K562 (cell line): ENCODE measurements around the gene GJA5. TPM values are rescaled to one million over a fixed set of nuclear protein-coding genes. Genes with fewer than 3 reads are reported as not detected.
A peak's percentile ranks its signal among the peaks of the same experiment; 100 is the strongest.

ENCODE experiments used
- ATAC-seq: fragments of 200-7000 bp; cut with Tn5 transposase; 3 replicates; pipeline ENCODE4 v1.9.1; 2020; ENCODE audit warnings: moderate library complexity
- BruUV-seq: library from RNA; stranded (reverse); fragments of 400-500 nt; replicated peaks from 2 replicates; lab custom pipeline; 2021; lab: Mats Ljungman, UMichigan
- CTCF ChIA-PET: fragments of 300-600 bp; formaldehyde crosslinking; extraction: SDS; loops from one replicate; lab custom pipeline; 2021; ENCODE audit warnings: low intra/inter-chr PET ratio; lab: Yijun Ruan, JAX
- POLR2A ChIA-PET: fragments of 300-600, 350-650 bp; sonication (Branson Sonifier 250); formaldehyde crosslinking; extraction: SDS; loops from one replicate; lab custom pipeline; 2021; ENCODE audit warnings: antibody characterized with exemption, inconsistent platforms; lab: Yijun Ruan, JAX
- DNase-seq, 4 experiments: peaks; one replicate each; pipeline versions ENCODE4 v3.0.0 to v3.0.0-alpha.2; 2011 to 2018; ENCODE audit warnings: low spot score in 3 of 4, mixed read lengths in 3 of 4; ENCODE audit errors: extremely low read depth in 1 of 4
- FAIRE-seq: peaks from 2 replicates; lab custom pipeline; 2011; peaks lifted over from hg19 to GRCh38; lab: Jason Lieb, UNC
- H2AFZ ChIP-seq: 2 replicates; pipeline ENCODE4 v1.6.0; 2011; ENCODE audit warnings: low read depth, low read length, control low read depth, inconsistent platforms
- H3K27ac ChIP-seq: fragments of 200-600 bp; 3 replicates; pipeline ENCODE4 v1.8.0; 2011; ENCODE audit warnings: low read depth, mild to moderate bottlenecking, control low read depth, inconsistent platforms, low read length, moderate library complexity, mixed read lengths; ENCODE audit errors: extremely low read depth
- H3K27me3 ChIP-seq, 2 experiments: fragments of 300-600 bp in 1 of 2; 2 replicates in 1 of 2; 3 replicates in 1 of 2; pipeline versions ENCODE4 v1.6.0 to v1.8.0; 2011; ENCODE audit warnings: inconsistent platforms in 2 of 2, low read length in 2 of 2, mild to moderate bottlenecking in 1 of 2, mixed read lengths in 1 of 2, moderate library complexity in 1 of 2; ENCODE audit not compliant: control insufficient read depth in 2 of 2, insufficient read depth in 2 of 2
- H3K36me3 ChIP-seq: fragments of 300-600 bp; 3 replicates; pipeline ENCODE4 v1.8.0; 2011; ENCODE audit warnings: mild to moderate bottlenecking, low read length, inconsistent platforms; ENCODE audit not compliant: control insufficient read depth, insufficient read depth
- H3K4me1 ChIP-seq, 2 experiments: fragments of 200-600 bp in 1 of 2; replicated peaks in 1 of 2; 2 replicates in 1 of 2; 3 replicates in 1 of 2; pipeline versions ENCODE4 v1.5.1 to v1.8.0; 2011; ENCODE audit warnings: inconsistent platforms in 2 of 2, low read length in 2 of 2, mild to moderate bottlenecking in 1 of 2, mixed read lengths in 1 of 2, moderate library complexity in 1 of 2; ENCODE audit not compliant: control insufficient read depth in 2 of 2, insufficient read depth in 2 of 2
- H3K4me2 ChIP-seq: 2 replicates; pipeline ENCODE4 v1.6.1; 2011; ENCODE audit warnings: low read length, control low read depth, inconsistent platforms, mixed read lengths; ENCODE audit not compliant: insufficient read depth
- H3K4me3 ChIP-seq: fragments of 200-600 bp; sonication (generic), shearing (Covaris generic); 2 replicates; pipeline ENCODE4 v1.5.1; 2016; ENCODE audit warnings: control low read depth, inconsistent platforms
- H3K79me2 ChIP-seq: fragments of 200-600 bp; 3 replicates; pipeline ENCODE4 v1.8.0; 2011; ENCODE audit warnings: low read length, inconsistent platforms; ENCODE audit not compliant: control insufficient read depth, insufficient read depth
- H3K9ac ChIP-seq, 2 experiments: 2 replicates each; pipeline versions ENCODE4 v1.6.0 to v1.6.1; 2011; ENCODE audit warnings: low read depth in 2 of 2, low read length in 2 of 2, control low read depth in 1 of 2, inconsistent platforms in 1 of 2, mild to moderate bottlenecking in 1 of 2, mixed read lengths in 1 of 2; ENCODE audit not compliant: insufficient read depth in 1 of 2
- H3K9me1 ChIP-seq: one replicate; pipeline ENCODE4 v1.6.0; 2011; ENCODE audit warnings: inconsistent platforms, mild to moderate bottlenecking, low read length, moderate library complexity; ENCODE audit not compliant: control insufficient read depth, insufficient read depth
- H3K9me3 ChIP-seq: replicated peaks from 2 replicates; pipeline ENCODE4 v1.5.1; 2011; ENCODE audit warnings: low read depth, low read length, inconsistent platforms; ENCODE audit not compliant: control insufficient read depth, insufficient read depth
- H4K20me1 ChIP-seq: replicated peaks from 2 replicates; pipeline ENCODE4 v1.6.1; 2011; ENCODE audit warnings: low read length, inconsistent platforms, mixed read lengths; ENCODE audit not compliant: control insufficient read depth, insufficient read depth
- ARID2 ChIP-seq: fragments of 450-650 bp; IDR thresholded peaks from 2 replicates; pipeline ENCODE4 v1.6.1; 2017; ENCODE audit warnings: antibody characterized with exemption, mild to moderate bottlenecking
- CTCF ChIP-seq, 3 experiments: IDR thresholded peaks in 2 of 3; conservative IDR thresholded peaks in 1 of 3; 2 replicates each; pipeline ENCODE4 v1.5.1; 2011 to 2012; ENCODE audit warnings: low read length in 3 of 3, mild to moderate bottlenecking in 3 of 3, control low read depth in 2 of 3, improper control_type of control experiment in 1 of 3, inconsistent platforms in 1 of 3, low read depth in 1 of 3, mixed read lengths in 1 of 3, moderate library complexity in 1 of 3; ENCODE audit not compliant: insufficient read depth in 2 of 3
- HOMEZ ChIP-seq: fragments of 250-450 bp; sonication (Bioruptor Pico); IDR thresholded peaks from 2 replicates; pipeline ENCODE4 v1.4.0; 2020; ENCODE audit warnings: mild to moderate bottlenecking, moderate library complexity
- RAD21 ChIP-seq, 2 experiments: fragments of 250-450 bp in 1 of 2; fragments of 450-650 bp in 1 of 2; sonication (Bioruptor Pico) in 1 of 2; formaldehyde crosslinking in 1 of 2; IDR thresholded peaks in 1 of 2; conservative IDR thresholded peaks in 1 of 2; 2 replicates each; pipeline versions ENCODE4 v1.4.0 to v1.8.0; 2020 to 2022; ENCODE audit warnings: mild to moderate bottlenecking in 2 of 2, moderate library complexity in 1 of 2
- REST ChIP-seq, 2 experiments: fragments of 450-650 bp; formaldehyde crosslinking in 1 of 2; IDR thresholded peaks; 2 replicates each; pipeline versions ENCODE4 v1.4.0 to v1.6.1; 2014 to 2020; ENCODE audit warnings: mild to moderate bottlenecking in 2 of 2, borderline replicate concordance in 1 of 2, low read depth in 1 of 2
- STAG1 ChIP-seq: sonication (generic); formaldehyde crosslinking; IDR thresholded peaks from 2 replicates; pipeline ENCODE4 v1.5.0; 2020; ENCODE audit warnings: missing genetic modification reagents, borderline replicate concordance
- WGBS: fragments of 100-300 bp; shearing (Covaris generic); methylation state at CpG from one replicate; pipeline ENCODE4 v1.1.6; 2016; ENCODE audit warnings: low coverage, mixed read lengths; ENCODE audit not compliant: insufficient coverage; ENCODE audit errors: missing lambda C conversion rate; 5-methylcytosine and 5-hydroxymethylcytosine counted together
- in situ Hi-C: fragments of 300-500 bp; cut with MboI; formaldehyde crosslinking; loops from 4 replicates; pipeline ENCODE4 v1.15.0; 2018; ENCODE audit warnings: inconsistent platforms, mixed read lengths
- intact Hi-C: fragments of 100-400 bp; cut with micrococcal nuclease; formaldehyde crosslinking; loops from 2 replicates; pipeline ENCODE4 v1.14.2; 2022
- polyA plus RNA-seq, 8 experiments: library from polyadenylated mRNA; depleted of rRNA in 4 of 8; stranded (reverse) in 5 of 8; unstranded in 3 of 8; fragments of >200 nt; fragmentation: Nextera tagmentation in 2 of 8; fragmentation: Illumina TruSeq in 1 of 8; extraction: Ambion mirVana in 2 of 8; extraction: Trizol in 1 of 8; gene quantifications; 2 replicates each; pipeline versions ENCODE4 v1.2.1 to v1.2.3, GENCODE V29; 2011 to 2014; ENCODE audit warnings: inconsistent platforms in 1 of 8, missing spikeins in 1 of 8
- total RNA-seq, 7 experiments: library from RNA; depleted of rRNA in 6 of 7; stranded (reverse); fragments of >200 nt in 6 of 7; fragmentation: Illumina TruSeq in 2 of 7; extraction: Trizol in 2 of 7; gene quantifications; 2 replicates each; pipeline versions ENCODE4 v1.2.1 to v1.2.3, GENCODE V29; 2011 to 2021; ENCODE audit warnings: low replicate concordance in 1 of 7

GJA5 gene
- total and polyA plus RNA-seq, 9 of the 15 experiments (the other 6 are each of a cell fraction or from before 2014, with no cell fraction given), result 0.07 TPM; not detected in 7

- intact Hi-C loops, result loop anchor here (1.0 kb wide), 2 partner anchors 8 to 166 kb away; no protein-coding TSS in a partner anchor
- peak; percentile 85 for ATAC-seq
- no peak overlapping the region for H3K27ac ChIP-seq
- peaks cover 0 to 20% of the 10 kb centered on the region in 2 experiments; a peak in 4 of 5 replicates for H3K27me3 ChIP-seq
- H3K79me2 ChIP-seq, result no peaks in the 10 kb centered on the region
- no peaks in the 10 kb centered on the region for H3K9me1 ChIP-seq
- H3K4me1 ChIP-seq, result no peaks in the 10 kb centered on the region
- WGBS, result 0% methylated on average over 7 of the region's 7 CpGs
- peaks cover 6% of the 10 kb centered on the region; the same call in 1 of the 2 replicates for H4K20me1 ChIP-seq
- no peak overlapping the region for H2AFZ ChIP-seq
- H3K4me3 ChIP-seq, result no peak overlapping the region
- no peaks in the 10 kb centered on the region for H3K9me3 ChIP-seq
- DNase-seq, result peak in 3 of 4 experiments; percentile 12 to 41 (median 36)
- no peaks in the 10 kb centered on the region for H3K36me3 ChIP-seq
- no peak overlapping the region for H3K4me2 ChIP-seq
- no TSS peak for BruUV-seq
- POLR2A ChIA-PET, result no interaction called here
- in situ Hi-C loops, result loop anchor here (10.0 kb wide), 1 partner anchor 161 kb away; no protein-coding TSS in a partner anchor
- no peak overlapping the region for H3K9ac ChIP-seq
- CTCF ChIA-PET, result interaction anchor here (1.6 kb wide), 1 partner anchor 166 kb away, joined by 4 read pairs; no protein-coding TSS in a partner anchor
- peak; percentile 52 for FAIRE-seq
- TF ChIP-seq CTCF (IDR thresholded peaks at IDR 0.05 in 2 of 3, conservative IDR thresholded peaks at IDR 0.05 in 1 of 3; ENCODE audit: insufficient read depth in 2 of 3, low read depth in 1 of 3, low read length in 3 of 3) (peak; percentile 64 to 65 (median 65)), REST (IDR thresholded peaks at IDR 0.05; ENCODE audit: borderline replicate concordance) (peak; percentile 63; the same call in 1 of the 2 replicates), REST (CRISPR knock-in tag; IDR thresholded peaks at IDR 0.05; ENCODE audit: low read depth) (no peak), RAD21 (CRISPR knock-in tag; conservative IDR thresholded peaks at IDR 0.05 in 1 of 2, IDR thresholded peaks at IDR 0.05 in 1 of 2) (peak; percentile 70 to 86), HOMEZ (no peak), STAG1 (CRISPR knock-in tag) (peak; percentile 61; the same call in 1 of the 2 replicates), ARID2 (0 out of 2 replicates have a peak, but pooled peaks have one; percentile 21)
These were observed 36.6 kb downstream of the GJA5 start for GRCh38 chr1:147723691-147724323.
